Mesendoderm (in vitro differentiated cells): ENCODE data around the gene TDRD3.

Experiments used
- DNase-seq: peaks from one replicate; pipeline ENCODE4 v3.0.0; 2013
- H2AK5ac ChIP-seq: 2 replicates; pipeline ENCODE4 v1.6.1; 2013; ENCODE audit warnings: low read length, inconsistent platforms
- H2BK120ac ChIP-seq: 2 replicates; pipeline ENCODE4 v1.6.1; 2013; ENCODE audit warnings: low read depth, mild to moderate bottlenecking, low read length, moderate library complexity, mixed read lengths
- H2BK15ac ChIP-seq: replicated peaks from 2 replicates; pipeline ENCODE4 v1.6.1; 2013; ENCODE audit warnings: low read depth, mild to moderate bottlenecking, moderate library complexity
- H2BK5ac ChIP-seq: 2 replicates; pipeline ENCODE4 v1.6.1; 2013; ENCODE audit warnings: low read length, inconsistent platforms
- H3K18ac ChIP-seq: 2 replicates; pipeline ENCODE4 v1.6.1; 2013; ENCODE audit warnings: mild to moderate bottlenecking, low read length, mixed read lengths
- H3K23ac ChIP-seq: one replicate; pipeline ENCODE4 v1.6.1; 2013; ENCODE audit warnings: low read length
- H3K27ac ChIP-seq: 2 replicates; pipeline ENCODE4 v1.5.1; 2013; ENCODE audit warnings: low read depth, mild to moderate bottlenecking, inconsistent platforms, low read length, moderate library complexity
- H3K27me3 ChIP-seq: 2 replicates; pipeline ENCODE4 v1.6.1; 2013; ENCODE audit warnings: low read length, control low read depth, mild to moderate bottlenecking, inconsistent platforms; ENCODE audit not compliant: insufficient read depth, poor library complexity
- H3K36me3 ChIP-seq: 2 replicates; pipeline ENCODE4 v1.6.1; 2013; ENCODE audit warnings: low read length, inconsistent platforms; ENCODE audit not compliant: control insufficient read depth, insufficient read depth
- H3K4ac ChIP-seq: one replicate; pipeline ENCODE4 v1.6.1; 2013; ENCODE audit warnings: low read depth, mild to moderate bottlenecking, low read length, moderate library complexity
- H3K4me1 ChIP-seq: 2 replicates; pipeline ENCODE4 v1.6.1; 2013; ENCODE audit warnings: low read depth, low read length, inconsistent platforms; ENCODE audit not compliant: control insufficient read depth
- H3K4me2 ChIP-seq: 2 replicates; pipeline ENCODE4 v1.6.1; 2013; ENCODE audit warnings: low read length
- H3K4me3 ChIP-seq: 2 replicates; pipeline ENCODE4 v1.5.1; 2013; ENCODE audit warnings: mild to moderate bottlenecking, low read length
- H3K56ac ChIP-seq: one replicate; pipeline ENCODE4 v1.6.1; 2013; ENCODE audit warnings: low read length
- H3K79me1 ChIP-seq: 2 replicates; pipeline ENCODE4 v1.6.1; 2013; ENCODE audit warnings: low read length, inconsistent platforms
- H3K79me2 ChIP-seq: 2 replicates; pipeline ENCODE4 v1.6.1; 2013; ENCODE audit warnings: mild to moderate bottlenecking, low read length; ENCODE audit not compliant: control insufficient read depth, insufficient read depth
- H3K9ac ChIP-seq: 2 replicates; pipeline ENCODE4 v1.6.1; 2013; ENCODE audit warnings: low read length, inconsistent platforms
- H4K5ac ChIP-seq: one replicate; pipeline ENCODE4 v1.6.1; 2013; ENCODE audit warnings: low read length
- H4K8ac ChIP-seq: one replicate; pipeline ENCODE4 v1.6.1; 2013; ENCODE audit warnings: low read depth, mild to moderate bottlenecking, control low read depth, low read length, moderate library complexity
- WGBS: extraction: QIAGEN DNeasy Blood & Tissue Kit; methylation state at CpG from one replicate; pipeline ENCODE4 v1.1.7; 2013; ENCODE audit warnings: low lambda C conversion rate, missing lambda C conversion rate; ENCODE audit not compliant: insufficient coverage; ENCODE audit errors: extremely low coverage; 5-methylcytosine and 5-hydroxymethylcytosine counted together

Gene TDRD3

GRCh38 chr13:60520902-60521569 is 124.0 kb downstream of the TDRD3 start:
- Histone ChIP-seq H3K4me2 (no peak overlapping the region), H4K5ac (no peak overlapping the region), H3K9ac (no peak overlapping the region), H2AK5ac (no peak overlapping the region), H3K56ac (no peak overlapping the region), H3K18ac (no peak overlapping the region), H3K27ac (no peak overlapping the region), H3K79me1 (no peaks in the 10 kb centered on the region), H3K4ac (no peak overlapping the region), H3K4me3 (no peak overlapping the region), H3K36me3 (no peaks in the 10 kb centered on the region), H3K23ac (no peak overlapping the region), H4K8ac (no peak overlapping the region), H2BK5ac (no peak overlapping the region), H3K4me1 (no peaks in the 10 kb centered on the region), H3K79me2 (no peaks in the 10 kb centered on the region), H3K27me3 (no peaks in the 10 kb centered on the region), H2BK15ac (no peak overlapping the region), H2BK120ac (no peak overlapping the region)
- WGBS: no CpG with 5 or more reads among the region's 4 CpGs
- DNase-seq: no peak

DNA sequence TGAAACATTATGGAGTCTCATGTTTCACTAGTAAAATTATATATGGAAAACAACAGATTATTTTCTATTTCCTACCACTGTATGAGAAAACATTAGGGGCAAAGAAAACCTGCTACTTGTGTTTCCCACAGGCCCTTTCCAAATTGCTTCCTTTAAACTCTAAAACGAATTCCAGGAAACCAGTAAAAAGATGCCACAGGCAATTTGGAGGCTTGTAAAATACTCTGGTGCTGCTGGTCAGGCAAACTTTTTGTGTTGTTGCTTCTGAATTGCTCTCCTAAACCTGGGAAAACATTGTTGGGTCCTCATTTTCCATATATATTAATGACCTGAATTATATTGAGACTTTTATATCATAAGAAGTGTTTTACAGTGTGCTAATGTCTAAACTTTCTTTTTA is 141.5 kb downstream of the TDRD3 start:
- Histone ChIP-seq H3K27me3 (no peaks in the 10 kb centered on the region), H2BK5ac (no peak overlapping the region), H3K79me1 (no peaks in the 10 kb centered on the region), H3K18ac (no peak overlapping the region), H3K27ac (no peak overlapping the region), H3K4me2 (no peak overlapping the region), H3K36me3 (no peaks in the 10 kb centered on the region), H2BK15ac (no peak overlapping the region), H3K56ac (no peak overlapping the region), H3K4ac (no peak overlapping the region), H4K8ac (no peak overlapping the region), H2BK120ac (no peak overlapping the region), H3K4me3 (no peak overlapping the region), H3K4me1 (no peaks in the 10 kb centered on the region), H3K23ac (no peak overlapping the region), H2AK5ac (no peak overlapping the region), H4K5ac (no peak overlapping the region), H3K79me2 (no peaks in the 10 kb centered on the region), H3K9ac (no peak overlapping the region)
- WGBS: no CpG with 5 or more reads among the region's 1 CpG
- DNase-seq: peak; percentile 5

- Histone ChIP-seq H3K79me2 (no peaks in the 10 kb centered on the region), H3K4ac (no peak overlapping the region), H3K9ac (no peak overlapping the region), H2BK5ac (no peak overlapping the region), H3K27ac (no peak overlapping the region), H3K23ac (no peak overlapping the region), H4K5ac (no peak overlapping the region), H2BK15ac (no peak overlapping the region), H4K8ac (no peak overlapping the region), H3K79me1 (no peaks in the 10 kb centered on the region), H3K27me3 (no peaks in the 10 kb centered on the region), H3K4me2 (no peak overlapping the region), H3K4me3 (no peak overlapping the region), H2AK5ac (no peak overlapping the region), H3K36me3 (no peaks in the 10 kb centered on the region), H3K18ac (no peak overlapping the region), H3K56ac (no peak overlapping the region), H2BK120ac (no peak overlapping the region), H3K4me1 (no peaks in the 10 kb centered on the region)
- DNase-seq: no peak
- WGBS: no CpG with 5 or more reads among the region's 4 CpGs
Observed at GRCh38 chr13:60540276-60540675, 143.3 kb downstream of the TDRD3 start.

GRCh38 chr13:60562096-60562780 is 165.2 kb downstream of the TDRD3 start:
- Histone ChIP-seq H4K5ac (no peak overlapping the region), H2BK5ac (no peak overlapping the region), H2BK120ac (no peak overlapping the region), H3K9ac (no peak overlapping the region), H3K4me1 (no peaks in the 10 kb centered on the region), H3K4me3 (no peak overlapping the region), H3K4me2 (no peak overlapping the region), H3K23ac (no peak overlapping the region), H2BK15ac (no peak overlapping the region), H3K79me2 (no peaks in the 10 kb centered on the region), H3K36me3 (no peaks in the 10 kb centered on the region), H3K79me1 (no peaks in the 10 kb centered on the region), H4K8ac (no peak overlapping the region), H3K4ac (no peak overlapping the region), H3K27me3 (no peaks in the 10 kb centered on the region), H2AK5ac (no peak overlapping the region), H3K18ac (no peak overlapping the region), H3K27ac (no peak overlapping the region), H3K56ac (no peak overlapping the region)
- WGBS: no CpG with 5 or more reads among the region's 5 CpGs
- no peak for DNase-seq

GRCh38 chr13:60571571-60571970 is 174.6 kb downstream of the TDRD3 start:
- H3K27ac ChIP-seq: no peak overlapping the region
- no peak overlapping the region for H2BK120ac ChIP-seq
- no peak overlapping the region for H2BK5ac ChIP-seq
- no peak overlapping the region for H3K4me3 ChIP-seq
- peaks cover 10% of the 10 kb centered on the region for H3K4me1 ChIP-seq
- no peak overlapping the region for H4K8ac ChIP-seq
- H3K56ac ChIP-seq: no peak overlapping the region
- no peak overlapping the region for H2AK5ac ChIP-seq
- H3K23ac ChIP-seq: no peak overlapping the region
- H3K4ac ChIP-seq: no peak overlapping the region
- H4K5ac ChIP-seq: no peak overlapping the region
- H3K4me2 ChIP-seq: no peak overlapping the region
- H3K79me1 ChIP-seq: no peaks in the 10 kb centered on the region
- H3K9ac ChIP-seq: no peak overlapping the region
- no peak for DNase-seq
- H3K18ac ChIP-seq: peak overlapping the region; percentile 54
- H3K79me2 ChIP-seq: no peaks in the 10 kb centered on the region
- no peaks in the 10 kb centered on the region for H3K36me3 ChIP-seq
- peak overlapping the region; percentile 13 for H2BK15ac ChIP-seq
- H3K27me3 ChIP-seq: no peaks in the 10 kb centered on the region
